HG02678 (cell line): ENCODE results near the gene ZFYVE9.
A peak's percentile ranks its signal among the peaks of the same experiment; 100 is the strongest.
"Not testable (repeated sequence)": the region's sequence is repeated elsewhere in the genome, so short reads cannot be mapped to it uniquely, and the experiment has no call there.

Experiments
- ATAC-seq: cut with Tn5 transposase; IDR thresholded peaks from one replicate; pipeline ENCODE4 v1.9.1; 2021; ENCODE audit warnings: mild to moderate bottlenecking, moderate library complexity; ENCODE audit not compliant: unreplicated experiment

Gene ZFYVE9

DNA sequence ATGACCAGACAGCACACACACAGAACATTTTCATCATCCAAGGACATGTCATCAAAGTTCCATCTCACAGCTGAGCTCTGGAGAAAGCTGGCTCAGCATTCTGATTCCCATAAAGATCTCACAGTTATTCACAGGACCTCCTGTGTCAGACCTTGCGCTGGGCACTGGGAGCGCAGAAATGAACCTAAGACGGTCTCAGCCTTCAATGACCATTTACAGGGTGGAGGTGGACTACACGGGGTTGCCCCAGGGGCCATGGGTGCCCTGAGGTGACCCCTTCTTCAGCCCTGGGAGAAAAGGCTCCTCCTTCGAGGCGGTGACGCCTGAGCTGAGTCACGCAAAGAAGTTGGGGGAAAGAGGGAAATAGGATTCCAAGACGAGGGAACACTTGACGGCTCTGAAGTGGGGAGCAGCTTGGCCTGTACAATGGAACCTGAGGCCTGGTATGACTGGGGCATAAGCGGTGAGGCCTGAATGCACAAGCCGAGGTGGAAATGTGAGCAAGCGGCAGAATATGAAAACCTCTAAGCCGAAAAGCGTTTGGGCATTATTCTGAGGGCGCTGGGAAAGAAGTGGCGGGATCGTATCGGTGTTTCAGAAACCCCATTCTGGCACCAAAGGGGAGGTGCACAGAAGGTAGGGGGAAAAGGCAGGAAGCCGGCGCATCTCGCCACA, 223.3 kb downstream of the ZFYVE9 start:
- no peak for ATAC-seq

GRCh38 chr1:52365746-52366516, 224.0 kb downstream of the ZFYVE9 start, which contains the start of gene CC2D1B:
Gene CC2D1B, minus strand, starts transcription at chr1:52366205. Its CDS starts 1,585 bp downstream, at chr1:52364620.
- peak; percentile 91 for ATAC-seq

- no peak for ATAC-seq
These were observed 224.6 kb downstream of the ZFYVE9 start for GRCh38 chr1:52366517-52366827.

GRCh38 chr1:52367272-52367671, 225.4 kb downstream of the ZFYVE9 start:
- ATAC-seq = no peak

DNA sequence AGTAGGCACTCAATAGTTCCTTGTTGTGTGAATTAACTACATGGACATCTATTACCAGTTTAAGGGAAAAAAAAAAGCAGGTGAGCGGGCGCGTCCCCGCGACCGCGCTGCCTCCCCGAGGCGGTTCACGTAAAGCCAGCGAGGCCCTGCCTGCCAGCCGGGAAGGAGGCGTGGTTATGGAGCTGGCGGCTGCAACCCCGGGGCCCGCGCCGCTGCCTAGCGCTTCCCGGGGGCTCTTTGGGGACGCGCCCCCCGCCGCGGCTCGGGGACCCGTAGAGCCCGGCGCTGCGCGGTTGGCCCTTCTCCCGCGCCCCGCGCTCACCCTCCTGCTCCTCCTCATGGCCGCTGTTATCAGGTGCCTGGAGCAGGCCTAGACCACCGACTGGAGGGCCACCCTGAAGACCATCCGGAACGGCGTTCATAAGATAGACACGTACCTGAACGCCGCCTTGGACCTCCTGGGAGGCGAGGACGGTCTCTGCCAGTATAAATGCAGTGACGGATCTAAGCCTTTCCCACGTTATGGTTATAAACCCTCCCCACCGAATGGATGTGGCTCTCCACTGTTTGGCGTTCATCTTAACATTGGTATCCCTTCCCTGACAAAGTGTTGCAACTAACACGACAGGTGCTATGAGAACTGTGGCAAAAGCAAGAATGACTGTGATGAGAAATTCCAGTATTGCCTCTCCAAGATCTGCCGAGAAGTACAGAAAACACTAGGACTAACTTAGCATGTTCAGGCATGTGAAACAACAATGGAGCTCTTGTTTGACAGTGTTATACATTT, 226.7 kb downstream of the ZFYVE9 start:
- no peak for ATAC-seq

DNA sequence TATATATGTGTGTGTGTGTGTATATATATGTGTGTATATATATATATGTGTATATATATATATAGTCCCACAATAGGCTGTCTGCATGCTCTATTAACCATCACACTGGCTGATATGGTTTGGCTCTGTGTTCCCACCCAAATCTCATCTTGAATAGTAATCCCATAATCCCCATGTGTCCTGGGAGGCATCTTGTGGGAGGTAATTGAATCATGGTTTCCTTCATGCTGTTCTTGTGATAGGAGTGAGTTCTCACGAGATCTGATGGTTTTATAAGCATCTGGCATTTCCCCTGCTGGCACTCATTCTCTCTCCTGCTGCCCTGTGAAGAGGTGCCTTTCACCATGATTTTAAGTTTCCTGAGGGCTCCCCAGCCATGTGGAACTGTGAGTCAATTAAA, 228.0 kb downstream of the ZFYVE9 start:
- not testable (repeated sequence) for ATAC-seq

DNA sequence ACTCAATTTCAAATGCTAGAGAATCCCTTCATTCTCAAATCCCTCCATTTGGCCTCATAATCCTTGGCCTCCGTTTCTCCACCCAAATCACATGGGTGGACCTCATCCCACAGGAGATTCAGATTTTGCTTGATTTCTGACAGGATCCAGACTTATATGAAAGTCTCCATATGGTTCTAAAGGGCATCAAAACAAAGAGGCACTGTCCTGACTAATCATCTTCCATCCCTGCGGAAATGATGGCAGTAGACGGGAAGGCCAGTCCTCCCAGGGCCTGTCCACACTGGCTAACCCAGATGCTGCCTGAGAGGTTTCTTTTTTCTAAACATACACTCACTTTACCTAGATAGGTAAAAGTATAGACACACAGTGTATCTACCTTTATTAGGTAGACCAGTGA, 243.5 kb downstream of the ZFYVE9 start:
- ATAC-seq = no peak

GRCh38 chr1:52386458-52386857, 244.6 kb downstream of the ZFYVE9 start:
- no peak for ATAC-seq

GRCh38 chr1:52393174-52393573, 251.3 kb downstream of the ZFYVE9 start:
- no peak for ATAC-seq
